PC-9 (cell line): ENCODE data around the gene DPEP3.

ENCODE experiments used
- EZH2 ChIP-seq: fragments of 200-600 bp; sonication (generic); IDR thresholded peaks from 2 replicates; pipeline ENCODE4 v1.8.0; 2017; ENCODE audit warnings: antibody characterized with exemption, low read depth
- TF ChIP-seq, protein P1 (sequence below): fragments of 200-600 bp; sonication (generic); conservative IDR thresholded peaks from 2 replicates; pipeline ENCODE4 v1.6.1; 2017; ENCODE audit warnings: mixed run types, antibody characterized with exemption, mild to moderate bottlenecking, moderate library complexity

DNA sequence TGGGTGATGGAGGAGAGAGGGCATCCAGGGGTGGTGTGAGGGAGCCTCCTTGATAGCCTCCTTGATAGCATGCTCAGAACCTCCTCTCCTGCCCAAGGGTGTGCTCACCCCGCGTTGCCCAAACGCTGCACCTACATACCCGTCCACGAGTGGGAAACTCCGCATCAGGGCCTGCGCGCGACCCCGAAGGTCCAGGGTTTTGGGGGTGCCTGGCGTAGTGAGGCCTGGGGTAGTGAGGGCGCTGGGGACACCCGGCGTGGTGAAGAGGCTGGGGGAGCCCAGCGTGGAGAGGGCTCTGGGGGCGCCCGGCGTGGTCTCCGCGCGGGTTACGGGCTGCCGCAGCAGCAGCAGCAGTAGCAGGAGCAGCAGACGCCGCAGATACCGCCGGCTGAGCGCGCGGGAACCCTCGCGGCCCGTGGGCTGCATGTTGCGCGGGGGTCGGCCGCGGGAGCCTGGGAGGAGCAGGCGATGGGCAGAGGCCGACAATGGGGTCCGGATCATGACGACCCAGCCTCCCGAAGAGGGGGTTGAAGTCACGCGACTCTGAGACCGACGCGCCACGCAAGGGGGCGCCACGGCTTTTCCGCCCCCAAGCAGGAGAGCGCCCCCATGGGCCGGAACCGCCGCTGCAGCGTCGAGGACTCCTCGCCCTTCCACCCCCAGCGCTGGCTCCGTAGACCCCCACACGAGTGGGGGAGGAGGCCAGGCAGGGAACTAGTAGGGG lies at the start of gene DPEP3:
- TF ChIP-seq, protein P1, sequence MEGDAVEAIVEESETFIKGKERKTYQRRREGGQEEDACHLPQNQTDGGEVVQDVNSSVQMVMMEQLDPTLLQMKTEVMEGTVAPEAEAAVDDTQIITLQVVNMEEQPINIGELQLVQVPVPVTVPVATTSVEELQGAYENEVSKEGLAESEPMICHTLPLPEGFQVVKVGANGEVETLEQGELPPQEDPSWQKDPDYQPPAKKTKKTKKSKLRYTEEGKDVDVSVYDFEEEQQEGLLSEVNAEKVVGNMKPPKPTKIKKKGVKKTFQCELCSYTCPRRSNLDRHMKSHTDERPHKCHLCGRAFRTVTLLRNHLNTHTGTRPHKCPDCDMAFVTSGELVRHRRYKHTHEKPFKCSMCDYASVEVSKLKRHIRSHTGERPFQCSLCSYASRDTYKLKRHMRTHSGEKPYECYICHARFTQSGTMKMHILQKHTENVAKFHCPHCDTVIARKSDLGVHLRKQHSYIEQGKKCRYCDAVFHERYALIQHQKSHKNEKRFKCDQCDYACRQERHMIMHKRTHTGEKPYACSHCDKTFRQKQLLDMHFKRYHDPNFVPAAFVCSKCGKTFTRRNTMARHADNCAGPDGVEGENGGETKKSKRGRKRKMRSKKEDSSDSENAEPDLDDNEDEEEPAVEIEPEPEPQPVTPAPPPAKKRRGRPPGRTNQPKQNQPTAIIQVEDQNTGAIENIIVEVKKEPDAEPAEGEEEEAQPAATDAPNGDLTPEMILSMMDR = no peak
- TF ChIP-seq EZH2 = no peak
